GM12892 (cell line): Measurements from ENCODE around the gene DNAJB13.

ENCODE experiments used
- POLR2A ChIP-seq: IDR thresholded peaks from 2 replicates; pipeline ENCODE4 v1.6.1; 2011; ENCODE audit warnings: low read depth, low read length, control low read depth
- TAF1 ChIP-seq: IDR thresholded peaks from 2 replicates; pipeline ENCODE4 v1.6.1; 2011; ENCODE audit warnings: low read depth, mild to moderate bottlenecking, control low read depth, low read length, borderline replicate concordance

DNA sequence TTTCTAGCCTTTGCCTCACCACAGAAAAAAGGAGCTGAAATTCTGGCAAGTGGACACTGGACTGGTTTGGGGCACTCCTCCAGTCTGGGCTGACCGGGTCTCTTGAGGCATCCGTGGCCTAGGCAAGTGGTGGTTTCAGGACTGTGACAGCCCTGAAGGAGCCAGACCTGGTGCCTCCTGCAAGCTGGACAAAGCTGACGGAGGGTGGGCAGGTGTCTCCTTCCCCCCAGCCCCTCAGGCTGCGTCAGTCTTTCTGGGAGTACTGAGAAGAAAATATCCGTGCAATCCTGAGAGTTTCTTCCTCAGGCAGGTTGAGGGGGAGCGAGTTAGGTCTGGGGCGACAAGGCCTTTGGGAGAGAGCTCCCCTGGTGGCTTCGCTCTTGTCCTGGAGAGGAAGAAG is 62.3 kb downstream of the DNAJB13 start:
- TF ChIP-seq TAF1 (no peak), POLR2A (no peak)
